Measurements from ENCODE around the gene ARRDC4. TPM values are rescaled to one million over a fixed set of nuclear protein-coding genes. Genes with fewer than 3 reads are reported as not detected.

The ARRDC4 gene
- total RNA-seq, 2 donors from 2014 or later: 29.6 to 31.0 TPM

GRCh38 chr15:97941572-97941971, 18.9 kb upstream of the ARRDC4 start:
- H3K27me3 ChIP-seq: no peaks in the 10 kb centered on the region
- DNase-seq: peak; percentile 39 to 66 (median 56)
- no peaks in the 10 kb centered on the region for H3K36me3 ChIP-seq (replicated peaks in 1 of 2; ENCODE audit: insufficient read depth in 1 of 2, low read depth in 2 of 2)
- 80 to 94% methylated on average over 1 of the region's 1 CpG for WGBS, 2 donors
- H3K4me3 ChIP-seq: no peak overlapping the region
- TF ChIP-seq CTCF (IDR thresholded peaks at IDR 0.05) (no peak), POLR2A (IDR thresholded peaks at IDR 0.05) (no peak)
- H3K27ac ChIP-seq: peak overlapping the region; percentile 34 to 70 (median 64)
- no peaks in the 10 kb centered on the region for H3K9me3 ChIP-seq
- ATAC-seq: peak; percentile 73
- intact Hi-C loops (cut with DNase I): no loop called here
- peaks cover 14% of the 10 kb centered on the region for H3K4me1 ChIP-seq

GRCh38 chr15:97944724-97945123, 15.8 kb upstream of the ARRDC4 start:
- H3K4me1 ChIP-seq: peaks cover 14% of the 10 kb centered on the region
- H3K27me3 ChIP-seq: no peaks in the 10 kb centered on the region
- DNase-seq (no peak), ATAC-seq (no peak)
- no peak overlapping the region for H3K27ac ChIP-seq
- intact Hi-C loops (cut with DNase I): no loop called here
- no peaks in the 10 kb centered on the region for H3K36me3 ChIP-seq (replicated peaks in 1 of 2; ENCODE audit: insufficient read depth in 1 of 2, low read depth in 2 of 2)
- WGBS, 2 donors: 72 to 81% methylated on average over 10 of the region's 10 CpGs
- H3K4me3 ChIP-seq: no peak overlapping the region
- no peaks in the 10 kb centered on the region for H3K9me3 ChIP-seq
- TF ChIP-seq POLR2A (IDR thresholded peaks at IDR 0.05) (no peak), CTCF (IDR thresholded peaks at IDR 0.05) (no peak)

GRCh38 chr15:97947465-97948260, 12.8 kb upstream of the ARRDC4 start:
- TF ChIP-seq POLR2A (IDR thresholded peaks at IDR 0.05): no peak
- TF ChIP-seq CTCF (IDR thresholded peaks at IDR 0.05): no peak
- 75 to 82% methylated on average over 14 of the region's 14 CpGs for WGBS, 2 donors
- intact Hi-C loops (cut with DNase I): no loop called here

GRCh38 chr15:97953254-97953653, 7.2 kb upstream of the ARRDC4 start:
- DNase-seq (no peak), ATAC-seq (no peak)
- H3K27me3 ChIP-seq: no peaks in the 10 kb centered on the region
- H3K9me3 ChIP-seq: no peaks in the 10 kb centered on the region
- intact Hi-C loops (cut with DNase I): no loop called here
- no peak overlapping the region for H3K4me3 ChIP-seq
- no peak for TF ChIP-seq POLR2A (IDR thresholded peaks at IDR 0.05)
- no peak for TF ChIP-seq CTCF (IDR thresholded peaks at IDR 0.05)
- no peaks in the 10 kb centered on the region for H3K4me1 ChIP-seq
- H3K27ac ChIP-seq: no peak overlapping the region
- no peaks in the 10 kb centered on the region for H3K36me3 ChIP-seq (replicated peaks in 1 of 2; ENCODE audit: insufficient read depth in 1 of 2, low read depth in 2 of 2)
- 70 to 77% methylated on average over 6 of the region's 6 CpGs for WGBS, 2 donors

More at GRCh38 chr15:97947465-97948260, 12.8 kb upstream of the ARRDC4 start:
- no peak for DNase-seq
- Histone ChIP-seq H3K27me3 (no peaks in the 10 kb centered on the region), H3K36me3 (replicated peaks in 1 of 2; ENCODE audit: insufficient read depth in 1 of 2, low read depth in 2 of 2) (no peaks in the 10 kb centered on the region), H3K4me1 (no peaks in the 10 kb centered on the region), H3K9me3 (no peaks in the 10 kb centered on the region), H3K27ac (no peak overlapping the region), H3K4me3 (no peak overlapping the region)
- ATAC-seq: no peak

- H3K9me3 ChIP-seq: no peaks in the 10 kb centered on the region
- H3K4me3 ChIP-seq: no peak overlapping the region
- 79 to 84% methylated on average over 8 of the region's 8 CpGs for WGBS, 2 donors
- no peaks in the 10 kb centered on the region for H3K4me1 ChIP-seq
- ATAC-seq (no peak), DNase-seq (no peak)
- intact Hi-C loops (cut with DNase I): no loop called here
- no peak overlapping the region for H3K27ac ChIP-seq
- no peak for TF ChIP-seq CTCF (IDR thresholded peaks at IDR 0.05)
- no peak for TF ChIP-seq POLR2A (IDR thresholded peaks at IDR 0.05)
- H3K36me3 ChIP-seq (replicated peaks in 1 of 2; ENCODE audit: insufficient read depth in 1 of 2, low read depth in 2 of 2): no peaks in the 10 kb centered on the region
- H3K27me3 ChIP-seq: no peaks in the 10 kb centered on the region
Measured at GRCh38 chr15:97953748-97954147, 6.8 kb upstream of the ARRDC4 start.
